Thyroid gland (tissue), 4 donors: ENCODE results near the gene AK1.

Experiments
- CTCF ChIP-seq, 6 experiments: fragments of 200-600 bp in 3 of 6; fragments of 450-650 bp in 3 of 6; sonication (generic) in 3 of 6; IDR thresholded peaks; one replicate each; pipeline ENCODE4 v1.5.1; 2016 to 2019; ENCODE audit warnings: antibody characterized with exemption in 6 of 6, mild to moderate bottlenecking in 2 of 6, inconsistent platforms in 1 of 6, moderate library complexity in 1 of 6
- POLR2A ChIP-seq, 2 donors: fragments of 450-650 bp; IDR thresholded peaks; one replicate each; pipeline ENCODE4 v1.6.1; 2017; ENCODE audit warnings: antibody characterized with exemption in 2 of 2, mild to moderate bottlenecking in 2 of 2, moderate library complexity in 1 of 2

GRCh38 chr9:127860260-127860659 lies 17.2 kb downstream of the AK1 start:
- TF ChIP-seq POLR2A (IDR thresholded peaks at IDR 0.05): no peak
- TF ChIP-seq CTCF (IDR thresholded peaks at IDR 0.05): no peak
